Osteocyte (in vitro differentiated cells): ENCODE measurements around the gene COLEC12. TPM values are rescaled to one million over a fixed set of nuclear protein-coding genes. Genes with fewer than 3 reads are reported as not detected.

Experiments used
- DNase-seq: peaks from one replicate; pipeline ENCODE4 v3.0.0; 2021; ENCODE audit warnings: mixed read lengths; ENCODE audit not compliant: unreplicated experiment; ENCODE audit errors: extremely low spot score
- H3K27ac Mint-ChIP-seq: one replicate; pipeline ENCODE4 v1.8.0; 2021; ENCODE audit warnings: mild to moderate bottlenecking, mixed read lengths; ENCODE audit not compliant: unreplicated experiment
- H3K27me3 Mint-ChIP-seq: one replicate; pipeline ENCODE4 v1.8.0; 2021; ENCODE audit warnings: mixed read lengths; ENCODE audit not compliant: unreplicated experiment
- H3K36me3 Mint-ChIP-seq: one replicate; pipeline ENCODE4 v1.8.0; 2021; ENCODE audit warnings: mixed read lengths; ENCODE audit not compliant: unreplicated experiment
- H3K4me1 Mint-ChIP-seq: one replicate; pipeline ENCODE4 v1.8.0; 2021; ENCODE audit warnings: mixed read lengths; ENCODE audit not compliant: unreplicated experiment
- H3K4me3 Mint-ChIP-seq: one replicate; pipeline ENCODE4 v1.8.0; 2021; ENCODE audit warnings: mild to moderate bottlenecking, moderate library complexity, mixed read lengths; ENCODE audit not compliant: unreplicated experiment
- H3K9me3 Mint-ChIP-seq: one replicate; pipeline ENCODE4 v1.8.0; 2021; ENCODE audit warnings: mixed read lengths; ENCODE audit not compliant: unreplicated experiment
- CTCF ChIP-seq: fragments of 200-600 bp; sonication (generic); IDR thresholded peaks from 2 replicates; pipeline ENCODE4 v1.5.0; 2021; ENCODE audit warnings: antibody characterized with exemption, mild to moderate bottlenecking, moderate library complexity
- total RNA-seq: library from RNA; stranded (reverse); gene quantifications from 2 replicates; pipeline ENCODE4 v1.2.1, GENCODE V29; 2021

COLEC12 gene
- total RNA-seq, 1 donor from 2014 or later, result 113 TPM

- H3K27me3 Mint-ChIP-seq, result no peaks in the 10 kb centered on the region
- no peaks in the 10 kb centered on the region for H3K9me3 Mint-ChIP-seq
- no peak for DNase-seq
- H3K4me3 Mint-ChIP-seq, result no peak overlapping the region
- H3K36me3 Mint-ChIP-seq, result peaks cover 9% of the 10 kb centered on the region
- no peak for TF ChIP-seq CTCF
- peak overlapping the region; percentile 82 for H3K27ac Mint-ChIP-seq
- peaks cover 53% of the 10 kb centered on the region for H3K4me1 Mint-ChIP-seq
Observed at GRCh38 chr18:323253-323622, 177.3 kb downstream of the COLEC12 start.

- peak overlapping the region; percentile 82 for H3K27ac Mint-ChIP-seq
- no peak for DNase-seq
Observed at GRCh38 chr18:321865-322467, 178.5 kb downstream of the COLEC12 start.

GRCh38 chr18:320155-320554 lies 180.3 kb downstream of the COLEC12 start:
- TF ChIP-seq CTCF, result no peak
- Mint-ChIP-seq H3K36me3 (peaks cover 1% of the 10 kb centered on the region), H3K4me3 (no peak overlapping the region), H3K27me3 (no peaks in the 10 kb centered on the region), H3K4me1 (peaks cover 63% of the 10 kb centered on the region), H3K27ac (peak overlapping the region; percentile 80), H3K9me3 (no peaks in the 10 kb centered on the region)
- DNase-seq, result no peak

More at GRCh38 chr18:321865-322467, 178.5 kb downstream of the COLEC12 start:
- no peaks in the 10 kb centered on the region for H3K9me3 Mint-ChIP-seq
- H3K4me3 Mint-ChIP-seq, result no peak overlapping the region
- peaks cover 56% of the 10 kb centered on the region for H3K4me1 Mint-ChIP-seq
- H3K27me3 Mint-ChIP-seq, result no peaks in the 10 kb centered on the region
- no peaks in the 10 kb centered on the region for H3K36me3 Mint-ChIP-seq
- no peak for TF ChIP-seq CTCF

GRCh38 chr18:319720-320119 lies 180.8 kb downstream of the COLEC12 start:
- peaks cover 66% of the 10 kb centered on the region for H3K4me1 Mint-ChIP-seq
- H3K4me3 Mint-ChIP-seq, result no peak overlapping the region

More at GRCh38 chr18:319720-320119, 180.8 kb downstream of the COLEC12 start:
- no peak for TF ChIP-seq CTCF
- Mint-ChIP-seq H3K27ac (peak overlapping the region; percentile 80), H3K27me3 (no peaks in the 10 kb centered on the region), H3K9me3 (no peaks in the 10 kb centered on the region), H3K36me3 (peaks cover 1% of the 10 kb centered on the region)
- no peak for DNase-seq
